ENCODE results near the gene PRCD.

The PRCD gene

GRCh38 chr17:76539631-76540271 is at the start of gene PRCD:
Gene PRCD, plus strand, starts transcription at chr17:76540044. Its CDS starts 98 bp downstream, at chr17:76540142.
- no peak for DNase-seq (ENCODE audit: low read depth in 4 of 4, low spot score in 1 of 4)

- DNase-seq (ENCODE audit: low read depth in 4 of 4, low spot score in 1 of 4) = no peak
Observed at GRCh38 chr17:76490112-76490710, 49.6 kb upstream of the PRCD start.

- no peak for DNase-seq (ENCODE audit: low read depth in 4 of 4, low spot score in 1 of 4)
Observed at GRCh38 chr17:76491271-76492122, 48.3 kb upstream of the PRCD start.

GRCh38 chr17:76492123-76492988 is 47.5 kb upstream of the PRCD start:
- DNase-seq (ENCODE audit: low read depth in 4 of 4, low spot score in 1 of 4) = no peak

- DNase-seq (ENCODE audit: low read depth in 4 of 4, low spot score in 1 of 4) = peak in 1 of 4 experiments; percentile 37
Observed at GRCh38 chr17:76492989-76493501, 46.8 kb upstream of the PRCD start.

- DNase-seq (ENCODE audit: low read depth in 4 of 4, low spot score in 1 of 4) = no peak
Observed at GRCh38 chr17:76493505-76494167, 46.2 kb upstream of the PRCD start.

GRCh38 chr17:76495663-76496400 is 44.0 kb upstream of the PRCD start:
- DNase-seq (ENCODE audit: low read depth in 4 of 4, low spot score in 1 of 4) = no peak

- no peak for DNase-seq (ENCODE audit: low read depth in 4 of 4, low spot score in 1 of 4)
Observed at GRCh38 chr17:76496464-76496863, 43.4 kb upstream of the PRCD start.

- DNase-seq (ENCODE audit: low read depth in 4 of 4, low spot score in 1 of 4) = no peak
Observed at GRCh38 chr17:76497699-76497978, 42.2 kb upstream of the PRCD start.

- DNase-seq (ENCODE audit: low read depth in 4 of 4, low spot score in 1 of 4) = no peak
Observed at GRCh38 chr17:76497979-76498875, 41.6 kb upstream of the PRCD start.

- DNase-seq (ENCODE audit: low read depth in 4 of 4, low spot score in 1 of 4) = no peak
Observed at GRCh38 chr17:76498876-76499251, 41.0 kb upstream of the PRCD start.

GRCh38 chr17:76499267-76499667 is 40.6 kb upstream of the PRCD start:
- no peak for DNase-seq (ENCODE audit: low read depth in 4 of 4, low spot score in 1 of 4)

- no peak for DNase-seq (ENCODE audit: low read depth in 4 of 4, low spot score in 1 of 4)
Observed at GRCh38 chr17:76500074-76500746, 39.6 kb upstream of the PRCD start.

- DNase-seq (ENCODE audit: low read depth in 4 of 4, low spot score in 1 of 4) = no peak
Observed at GRCh38 chr17:76500747-76501017, 39.2 kb upstream of the PRCD start.

- peak; percentile 80 to 99 (median 94) for DNase-seq (ENCODE audit: low read depth in 4 of 4, low spot score in 1 of 4)
Observed at GRCh38 chr17:76501018-76501826, 38.6 kb upstream of the PRCD start, which contains the start of gene RHBDF2. Gene RHBDF2, minus strand, starts transcription at chr17:76501423. Its CDS starts 19,899 bp downstream, at chr17:76481524.

- no peak for DNase-seq (ENCODE audit: low read depth in 4 of 4, low spot score in 1 of 4)
Observed at GRCh38 chr17:76501827-76502307, 38.0 kb upstream of the PRCD start.
